Measurements from ENCODE around the gene BMAL1. TPM values are rescaled to one million over a fixed set of nuclear protein-coding genes. Genes with fewer than 3 reads are reported as not detected.

Gene BMAL1
- total RNA-seq, 2 experiments from 2014 or later = 17.7 to 19.0 TPM

GRCh38 chr11:13287036-13287435 is 9.4 kb downstream of the BMAL1 start:
- ChIA-PET POLR2A (interaction anchor here (1.1 to 1.5 kb wide), 2 partner anchors 8 to 11 kb away, joined by 4 to 7 read pairs; no protein-coding TSS in a partner anchor), CTCF (interaction anchor here (0.9 to 1.2 kb wide), 3 partner anchors 10 to 51 kb away, joined by 3 to 4 read pairs (median 3); no protein-coding TSS in a partner anchor)

- ChIA-PET CTCF (interaction anchor here (1.2 kb wide), 1 partner anchor 10 kb away, joined by 4 read pairs; no protein-coding TSS in a partner anchor), POLR2A (interaction anchor here (1.5 kb wide), 1 partner anchor 9 kb away, joined by 7 read pairs; no protein-coding TSS in a partner anchor)
Observed at GRCh38 chr11:13287681-13288080, 10.1 kb downstream of the BMAL1 start.

- ChIA-PET POLR2A (interaction anchor here (1.0 kb wide), 1 partner anchor 174 kb away, joined by 7 read pairs; the partner anchor contains the start of gene BTBD10), CTCF (interaction anchor here (0.6 to 1.3 kb wide), 3 partner anchors 9 to 65 kb away, joined by 3 to 5 read pairs (median 3); no protein-coding TSS in a partner anchor)
Observed at GRCh38 chr11:13288375-13289029, 10.9 kb downstream of the BMAL1 start.

GRCh38 chr11:13289081-13289480 is 11.5 kb downstream of the BMAL1 start:
- ChIA-PET CTCF (interaction anchor here (1.3 kb wide), 1 partner anchor 8 kb away, joined by 5 read pairs; no protein-coding TSS in a partner anchor), POLR2A (interaction anchor here (1.0 kb wide), 1 partner anchor 174 kb away, joined by 7 read pairs; the partner anchor contains the start of gene BTBD10)

GRCh38 chr11:13290221-13290980 is 12.8 kb downstream of the BMAL1 start:
- CTCF ChIA-PET = interaction anchor here (1.6 to 2.1 kb wide), 2 partner anchors 12 to 45 kb away, joined by 3 to 6 read pairs; no protein-coding TSS in a partner anchor
- POLR2A ChIA-PET = no interaction called here

- CTCF ChIA-PET = interaction anchor here (1.6 to 2.1 kb wide), 2 partner anchors 13 to 44 kb away, joined by 3 to 6 read pairs; no protein-coding TSS in a partner anchor
- POLR2A ChIA-PET = no interaction called here
Observed at GRCh38 chr11:13291361-13291760, 13.8 kb downstream of the BMAL1 start.

GRCh38 chr11:13291800-13292199 is 14.2 kb downstream of the BMAL1 start:
- ChIA-PET CTCF (interaction anchor here (2.1 kb wide), 1 partner anchor 43 kb away, joined by 6 read pairs; no protein-coding TSS in a partner anchor), POLR2A (no interaction called here)

- POLR2A ChIA-PET = no interaction called here
- CTCF ChIA-PET = interaction anchor here (1.5 kb wide), 1 partner anchor 24 kb away, joined by 3 read pairs; no protein-coding TSS in a partner anchor
Observed at GRCh38 chr11:13292970-13293369, 15.4 kb downstream of the BMAL1 start.

GRCh38 chr11:13294178-13294577 is 16.6 kb downstream of the BMAL1 start:
- CTCF ChIA-PET = interaction anchor here (0.6 to 1.5 kb wide), 3 partner anchors 23 to 41 kb away, joined by 3 to 4 read pairs (median 3); no protein-coding TSS in a partner anchor
- POLR2A ChIA-PET = no interaction called here

- ChIA-PET CTCF (interaction anchor here (0.6 to 1.5 kb wide), 3 partner anchors 23 to 40 kb away, joined by 3 to 4 read pairs (median 3); no protein-coding TSS in a partner anchor), POLR2A (no interaction called here)
Observed at GRCh38 chr11:13294771-13295579, 17.4 kb downstream of the BMAL1 start.

GRCh38 chr11:13297308-13297916 is 19.8 kb downstream of the BMAL1 start:
- ChIA-PET POLR2A (interaction anchor here (1.0 to 2.4 kb wide), 3 partner anchors 11 to 35 kb away, joined by 4 to 9 read pairs (median 6); no protein-coding TSS in a partner anchor), CTCF (interaction anchor here (1.1 to 2.8 kb wide), 5 partner anchors 9 to 41 kb away, joined by 3 to 10 read pairs (median 4); no protein-coding TSS in a partner anchor)

GRCh38 chr11:13297917-13298356 is 20.3 kb downstream of the BMAL1 start:
- POLR2A ChIA-PET = interaction anchor here (1.0 to 2.4 kb wide), 3 partner anchors 11 to 34 kb away, joined by 4 to 9 read pairs (median 6); no protein-coding TSS in a partner anchor
- CTCF ChIA-PET = interaction anchor here (1.1 to 2.8 kb wide), 5 partner anchors 9 to 41 kb away, joined by 3 to 10 read pairs (median 4); no protein-coding TSS in a partner anchor

GRCh38 chr11:13298765-13299164 is 21.2 kb downstream of the BMAL1 start:
- POLR2A ChIA-PET = interaction anchor here (0.6 to 2.4 kb wide), 2 partner anchors 20 to 1289 kb away, joined by 3 to 9 read pairs; no protein-coding TSS in a partner anchor
- CTCF ChIA-PET = interaction anchor here (2.8 kb wide), 1 partner anchor 37 kb away, joined by 10 read pairs; no protein-coding TSS in a partner anchor

GRCh38 chr11:13301522-13301921 is 23.9 kb downstream of the BMAL1 start:
- ChIA-PET CTCF (interaction anchor here (0.8 kb wide), 1 partner anchor 34 kb away, joined by 4 read pairs; no protein-coding TSS in a partner anchor), POLR2A (no interaction called here)

GRCh38 chr11:13302420-13302958 is 24.9 kb downstream of the BMAL1 start:
- ChIA-PET POLR2A (no interaction called here), CTCF (interaction anchor here (1.3 kb wide), 1 partner anchor 32 kb away, joined by 5 read pairs; no protein-coding TSS in a partner anchor)

- ChIA-PET POLR2A (no interaction called here), CTCF (no interaction called here)
Observed at GRCh38 chr11:13303668-13304649, 26.4 kb downstream of the BMAL1 start.

Measured in activated CD8-positive, alpha-beta memory T cell treated with anti-CD3 and anti-CD28 coated beads for 36 hours (primary cell).